ENCODE data around the gene BTBD10. TPM values are rescaled to one million over a fixed set of nuclear protein-coding genes. Genes with fewer than 3 reads are reported as not detected.

Gene BTBD10
- total and polyA plus RNA-seq, 2 donors (not counting 1 experiment from before 2014, with no cell fraction given) = 40.2 to 83.9 TPM

DNA sequence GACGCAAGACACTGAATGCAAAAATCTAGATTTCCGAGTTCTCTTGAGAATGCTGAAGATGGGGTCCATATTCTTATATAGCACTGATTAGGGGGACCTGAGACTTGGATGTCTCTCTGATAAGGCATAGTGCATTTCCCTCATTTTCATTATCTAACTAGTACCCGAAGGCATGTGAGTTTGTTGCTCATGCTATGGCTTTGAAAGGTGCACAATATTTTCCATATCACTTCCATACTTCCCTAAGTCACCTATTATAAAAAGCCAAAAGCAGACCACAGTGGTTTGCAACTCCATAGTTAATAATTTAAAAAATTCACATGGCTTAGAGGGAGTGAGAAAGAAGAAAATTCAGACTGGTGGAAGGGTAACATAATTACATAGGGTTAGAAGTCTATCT, 1.7 kb downstream of the BTBD10 start:
- H3K9ac ChIP-seq (ENCODE audit: insufficient read depth, low read length) = no peak overlapping the region
- H3K79me2 ChIP-seq (ENCODE audit: control insufficient read depth, insufficient read depth, low read length) = peaks cover 54% of the 10 kb centered on the region
- no peaks in the 10 kb centered on the region for H3K4me1 ChIP-seq (ENCODE audit: control insufficient read depth, extremely low read depth, insufficient read depth, low read length)
- no peak overlapping the region for H3K27ac ChIP-seq (ENCODE audit: insufficient read depth, low read length)
- no peaks in the 10 kb centered on the region for H3K9me3 ChIP-seq (ENCODE audit: control insufficient read depth, insufficient read depth, low read depth, low read length)
- no peaks in the 10 kb centered on the region for H3K36me3 ChIP-seq (ENCODE audit: control insufficient read depth, insufficient read depth, low read length)
- H3K4me3 ChIP-seq (replicated peaks in 1 of 4; ENCODE audit: control extremely low read depth in 1 of 4, insufficient read depth in 1 of 4, low read depth in 3 of 4, low read length in 4 of 4) = peak overlapping the region in 3 of 4 experiments; percentile 82 to 98 (median 87)
- no peaks in the 10 kb centered on the region for H3K27me3 ChIP-seq (ENCODE audit: control insufficient read depth, insufficient read depth, low read length)
- H3K4me2 ChIP-seq (ENCODE audit: extremely low read depth, insufficient read depth, low read length) = peak overlapping the region; percentile 96
- DNase-seq (ENCODE audit: low read depth in 2 of 2) = no peak
- no peak overlapping the region for H2AFZ ChIP-seq (ENCODE audit: low read length)
- no peaks in the 10 kb centered on the region for H4K20me1 ChIP-seq (ENCODE audit: control insufficient read depth, extremely low read depth, insufficient read depth, low read length)
- TF ChIP-seq, protein P1, sequence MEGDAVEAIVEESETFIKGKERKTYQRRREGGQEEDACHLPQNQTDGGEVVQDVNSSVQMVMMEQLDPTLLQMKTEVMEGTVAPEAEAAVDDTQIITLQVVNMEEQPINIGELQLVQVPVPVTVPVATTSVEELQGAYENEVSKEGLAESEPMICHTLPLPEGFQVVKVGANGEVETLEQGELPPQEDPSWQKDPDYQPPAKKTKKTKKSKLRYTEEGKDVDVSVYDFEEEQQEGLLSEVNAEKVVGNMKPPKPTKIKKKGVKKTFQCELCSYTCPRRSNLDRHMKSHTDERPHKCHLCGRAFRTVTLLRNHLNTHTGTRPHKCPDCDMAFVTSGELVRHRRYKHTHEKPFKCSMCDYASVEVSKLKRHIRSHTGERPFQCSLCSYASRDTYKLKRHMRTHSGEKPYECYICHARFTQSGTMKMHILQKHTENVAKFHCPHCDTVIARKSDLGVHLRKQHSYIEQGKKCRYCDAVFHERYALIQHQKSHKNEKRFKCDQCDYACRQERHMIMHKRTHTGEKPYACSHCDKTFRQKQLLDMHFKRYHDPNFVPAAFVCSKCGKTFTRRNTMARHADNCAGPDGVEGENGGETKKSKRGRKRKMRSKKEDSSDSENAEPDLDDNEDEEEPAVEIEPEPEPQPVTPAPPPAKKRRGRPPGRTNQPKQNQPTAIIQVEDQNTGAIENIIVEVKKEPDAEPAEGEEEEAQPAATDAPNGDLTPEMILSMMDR (conservative IDR thresholded peaks at IDR 0.05 in 1 of 2, IDR thresholded peaks at IDR 0.05 in 1 of 2; ENCODE audit: low read depth in 1 of 2, low read length in 2 of 2) = no peak
- TF ChIP-seq EZH2 (IDR thresholded peaks at IDR 0.05; ENCODE audit: low read length, missing control alignments) = no peak

DNA sequence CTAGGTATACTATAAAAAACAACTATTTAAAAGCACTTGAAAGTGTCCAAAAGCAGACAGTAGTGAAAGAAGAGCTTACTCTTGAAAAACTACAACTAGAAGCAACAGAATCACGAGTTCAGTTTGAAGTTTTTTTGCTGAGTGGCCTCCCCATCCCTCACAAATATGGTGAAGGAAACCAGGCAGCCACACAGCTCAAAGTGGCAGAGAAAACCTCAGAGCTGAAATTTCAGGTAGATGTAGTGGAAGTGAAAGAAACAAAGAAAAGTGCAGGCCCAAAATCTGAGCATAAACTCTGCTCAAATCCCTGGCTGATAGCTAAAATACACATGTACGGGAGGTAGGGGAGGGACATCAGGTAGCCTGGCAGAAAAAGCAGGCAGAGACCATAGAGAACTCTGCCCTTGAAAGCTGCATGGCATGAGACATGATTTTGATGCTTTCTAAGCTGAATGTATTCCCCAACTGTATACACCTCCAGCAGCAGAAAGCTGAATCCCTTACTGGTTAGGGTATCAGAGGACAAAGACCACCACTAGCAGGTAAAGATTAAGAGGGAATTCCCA, 12.1 kb downstream of the BTBD10 start:
- Histone ChIP-seq H3K9me3 (ENCODE audit: control insufficient read depth, insufficient read depth, low read depth, low read length) (no peaks in the 10 kb centered on the region), H3K4me3 (replicated peaks in 1 of 4; ENCODE audit: control extremely low read depth in 1 of 4, insufficient read depth in 1 of 4, low read depth in 3 of 4, low read length in 4 of 4) (no peak overlapping the region), H3K79me2 (ENCODE audit: control insufficient read depth, insufficient read depth, low read length) (peaks cover 48% of the 10 kb centered on the region), H4K20me1 (ENCODE audit: control insufficient read depth, extremely low read depth, insufficient read depth, low read length) (no peaks in the 10 kb centered on the region), H3K27ac (ENCODE audit: insufficient read depth, low read length) (no peak overlapping the region), H3K36me3 (ENCODE audit: control insufficient read depth, insufficient read depth, low read length) (no peaks in the 10 kb centered on the region), H3K9ac (ENCODE audit: insufficient read depth, low read length) (no peak overlapping the region), H3K4me2 (ENCODE audit: extremely low read depth, insufficient read depth, low read length) (no peak overlapping the region), H3K27me3 (ENCODE audit: control insufficient read depth, insufficient read depth, low read length) (no peaks in the 10 kb centered on the region), H3K4me1 (ENCODE audit: control insufficient read depth, extremely low read depth, insufficient read depth, low read length) (no peaks in the 10 kb centered on the region), H2AFZ (ENCODE audit: low read length) (no peak overlapping the region)
- no peak for TF ChIP-seq EZH2 (IDR thresholded peaks at IDR 0.05; ENCODE audit: low read length, missing control alignments)
- TF ChIP-seq, protein P1 (conservative IDR thresholded peaks at IDR 0.05 in 1 of 2, IDR thresholded peaks at IDR 0.05 in 1 of 2; ENCODE audit: low read depth in 1 of 2, low read length in 2 of 2) = no peak
- DNase-seq (ENCODE audit: low read depth in 2 of 2) = no peak

DNA sequence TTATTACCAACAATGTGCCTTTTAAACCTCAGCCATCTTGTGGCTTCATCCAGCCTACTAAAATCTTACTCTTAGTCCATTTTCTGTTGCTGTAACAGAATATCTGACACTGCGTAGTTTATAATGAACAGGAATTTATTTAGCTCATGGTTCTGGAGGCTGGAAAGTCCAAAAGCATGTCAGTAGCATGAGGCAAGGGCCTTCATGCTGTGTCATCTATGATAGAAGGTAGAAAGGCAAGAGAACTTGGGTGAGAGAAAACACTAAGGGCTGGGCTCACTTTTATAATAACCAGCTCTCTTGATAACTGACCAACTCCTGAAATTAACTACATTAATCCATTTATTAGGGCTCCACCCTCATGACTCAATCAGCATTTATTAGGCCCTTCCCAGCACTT, 13.5 kb downstream of the BTBD10 start:
- Histone ChIP-seq H3K27ac (ENCODE audit: insufficient read depth, low read length) (no peak overlapping the region), H3K4me3 (replicated peaks in 1 of 4; ENCODE audit: control extremely low read depth in 1 of 4, insufficient read depth in 1 of 4, low read depth in 3 of 4, low read length in 4 of 4) (no peak overlapping the region), H3K79me2 (ENCODE audit: control insufficient read depth, insufficient read depth, low read length) (peaks cover 46% of the 10 kb centered on the region), H3K27me3 (ENCODE audit: control insufficient read depth, insufficient read depth, low read length) (no peaks in the 10 kb centered on the region), H3K4me1 (ENCODE audit: control insufficient read depth, extremely low read depth, insufficient read depth, low read length) (no peaks in the 10 kb centered on the region), H3K4me2 (ENCODE audit: extremely low read depth, insufficient read depth, low read length) (no peak overlapping the region), H4K20me1 (ENCODE audit: control insufficient read depth, extremely low read depth, insufficient read depth, low read length) (no peaks in the 10 kb centered on the region), H3K9me3 (ENCODE audit: control insufficient read depth, insufficient read depth, low read depth, low read length) (no peaks in the 10 kb centered on the region), H3K9ac (ENCODE audit: insufficient read depth, low read length) (no peak overlapping the region), H3K36me3 (ENCODE audit: control insufficient read depth, insufficient read depth, low read length) (no peaks in the 10 kb centered on the region), H2AFZ (ENCODE audit: low read length) (no peak overlapping the region)
- TF ChIP-seq EZH2 (IDR thresholded peaks at IDR 0.05; ENCODE audit: low read length, missing control alignments) = no peak
- TF ChIP-seq, protein P1 (conservative IDR thresholded peaks at IDR 0.05 in 1 of 2, IDR thresholded peaks at IDR 0.05 in 1 of 2; ENCODE audit: low read depth in 1 of 2, low read length in 2 of 2) = no peak
- DNase-seq (ENCODE audit: low read depth in 2 of 2) = no peak
